Stimulated activated CD4-positive, alpha-beta T cell treated with anti-CD3 and anti-CD28 coated beads, Interleukin-1b, Interleukin-23, amount 100 ng/mL, for 48 hours (primary cell): ENCODE data around the gene MAP3K10.
"Not testable (repeated sequence)": the region's sequence is repeated elsewhere in the genome, so short reads cannot be mapped to it uniquely, and the experiment has no call there.

Experiments
- DNase-seq: peaks from one replicate; pipeline ENCODE4 v3.0.0-alpha.2; 2020

The MAP3K10 gene

GRCh38 chr19:40217934-40218890 is 27.0 kb downstream of the MAP3K10 start, which contains the start of gene TTC9B:
Gene TTC9B (minus strand): TSS chr19:40218384. CDS start chr19:40218381, 3 bp downstream.
- peak; percentile 31 for DNase-seq

DNA sequence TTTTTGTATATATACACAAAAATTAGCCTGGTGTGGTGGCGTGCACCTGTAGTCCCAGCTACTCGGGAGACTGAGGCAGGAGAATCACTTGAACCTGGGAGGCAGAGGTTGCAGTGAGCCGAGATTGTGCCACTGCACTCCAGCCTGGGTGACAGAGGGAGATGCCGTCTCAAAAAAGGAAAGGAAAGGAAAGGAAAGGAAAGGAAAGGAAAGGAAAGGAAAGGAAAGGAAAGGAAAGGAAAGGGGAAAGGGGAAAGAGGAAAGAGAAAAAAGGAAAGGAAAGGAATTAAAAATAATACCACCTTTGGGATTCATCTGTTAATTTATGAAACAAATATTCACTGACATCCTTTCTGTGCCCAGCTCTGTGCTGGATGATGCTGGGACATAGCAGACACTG is 27.8 kb downstream of the MAP3K10 start:
- not testable (repeated sequence) for DNase-seq

DNA sequence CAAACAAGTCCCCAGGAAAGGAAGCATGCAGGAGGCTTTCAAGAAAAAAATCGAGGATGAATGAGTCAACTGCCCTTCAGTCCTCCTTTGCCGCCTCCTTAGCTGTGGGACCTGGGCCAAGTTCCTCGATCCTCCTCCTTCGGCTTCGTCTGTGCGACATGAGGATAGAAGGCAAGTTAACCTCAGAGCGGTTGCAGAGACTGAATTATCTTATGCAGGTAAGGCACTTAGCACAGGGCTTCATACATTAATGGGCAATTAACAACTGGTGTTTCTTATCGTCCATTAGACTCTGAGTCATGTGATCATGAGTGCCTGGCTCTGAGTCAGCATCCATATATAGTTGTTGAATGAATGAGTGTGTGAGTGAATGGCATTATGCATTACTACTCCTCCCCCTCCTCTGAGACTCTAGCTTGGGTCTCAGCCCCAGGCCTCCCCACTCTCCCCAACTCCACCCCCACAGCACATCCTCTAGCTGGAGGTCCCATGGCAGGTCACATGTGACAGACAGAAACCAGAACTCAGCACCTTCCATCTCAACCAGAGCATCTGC is 28.6 kb downstream of the MAP3K10 start:
- DNase-seq: no peak

- no peak for DNase-seq
Observed at GRCh38 chr19:40220674-40221073, 29.4 kb downstream of the MAP3K10 start.

- peak; percentile 77 for DNase-seq
Observed at GRCh38 chr19:40221858-40222619, 30.8 kb downstream of the MAP3K10 start.

DNA sequence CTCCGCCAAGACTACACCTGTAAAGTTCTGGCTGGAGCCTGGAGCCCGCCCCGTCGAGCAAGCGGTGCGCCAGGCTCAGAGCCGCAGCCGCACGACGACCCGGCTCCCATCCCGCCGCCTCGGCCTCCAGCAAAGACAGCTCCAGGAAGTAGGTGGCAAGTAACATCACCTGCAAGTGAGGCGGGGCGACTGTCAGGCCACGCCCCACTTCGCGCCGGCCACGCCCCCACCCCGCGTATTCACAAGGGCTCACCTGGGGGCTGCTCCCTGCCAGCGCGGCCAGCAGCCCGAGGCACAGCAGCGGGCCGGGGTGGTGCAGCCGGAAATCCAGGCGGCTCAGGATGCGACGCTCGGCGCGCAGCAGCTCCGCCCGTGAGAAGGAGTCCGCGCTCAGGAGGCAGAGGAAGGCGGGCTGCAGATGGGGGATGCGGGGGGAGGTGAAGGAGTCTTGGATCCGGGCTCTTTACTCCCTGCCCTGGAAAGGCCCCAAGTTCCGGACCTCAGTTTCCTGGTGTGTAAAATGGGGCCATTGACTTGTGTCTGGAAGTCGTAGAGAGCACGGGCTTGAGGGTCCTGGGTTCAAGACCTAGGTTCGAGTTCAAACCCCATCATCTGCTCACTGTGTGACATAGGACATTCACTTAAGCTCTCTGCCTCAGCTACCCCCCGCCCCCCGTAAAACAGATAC is 32.1 kb downstream of the MAP3K10 start:
- DNase-seq: peak; percentile 33

- no peak for DNase-seq
Observed at GRCh38 chr19:40224342-40225150, 33.3 kb downstream of the MAP3K10 start.

GRCh38 chr19:40225440-40226305 is 34.4 kb downstream of the MAP3K10 start:
- no peak for DNase-seq

DNA sequence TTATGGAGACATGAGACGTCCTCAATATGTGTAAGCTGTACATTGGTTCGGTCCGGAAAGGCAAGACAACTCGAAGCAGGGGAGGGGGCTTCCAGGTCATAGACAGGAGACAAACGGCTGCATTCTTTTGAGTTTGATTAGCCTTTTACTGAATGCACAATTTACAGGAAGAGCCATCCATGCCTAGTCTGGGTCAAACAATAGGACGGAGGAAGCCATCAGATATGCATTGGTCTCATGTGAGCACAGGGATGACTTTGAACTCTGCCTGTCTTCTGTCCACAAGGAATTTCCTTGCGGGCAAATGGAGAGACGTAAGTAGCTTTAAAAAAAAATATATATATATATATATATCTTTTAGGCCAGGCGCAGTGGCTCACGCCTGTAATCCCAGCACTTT is 37.1 kb downstream of the MAP3K10 start:
- no peak for DNase-seq

GRCh38 chr19:40228863-40229262 is 37.6 kb downstream of the MAP3K10 start:
- DNase-seq: no peak

- DNase-seq: peak; percentile 47
Observed at GRCh38 chr19:40229484-40229883, 38.3 kb downstream of the MAP3K10 start.

- DNase-seq: no peak
Observed at GRCh38 chr19:40229926-40230417, 38.7 kb downstream of the MAP3K10 start.

- no peak for DNase-seq
Observed at GRCh38 chr19:40231057-40231456, 39.8 kb downstream of the MAP3K10 start.

GRCh38 chr19:40231544-40232424 is 40.6 kb downstream of the MAP3K10 start:
- DNase-seq: no peak

DNA sequence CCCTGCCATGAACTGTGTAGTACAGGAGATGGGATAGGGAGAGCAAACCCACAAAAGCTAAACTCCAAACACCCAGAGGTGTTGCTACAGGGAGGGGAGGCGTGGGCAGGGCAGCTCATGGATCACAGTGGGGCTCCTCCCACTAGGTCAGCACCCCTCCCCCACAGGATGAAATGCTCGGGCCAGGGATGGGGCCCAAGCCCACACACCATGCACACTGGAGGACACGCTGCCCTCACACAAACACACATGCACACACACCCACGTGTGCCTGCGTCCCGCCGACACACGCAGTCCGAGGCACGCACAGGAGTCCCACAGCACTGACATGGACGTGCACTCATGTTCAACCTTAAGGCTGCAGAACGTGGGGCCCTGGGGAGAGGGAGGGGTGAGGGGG is 41.3 kb downstream of the MAP3K10 start:
- no peak for DNase-seq

- no peak for DNase-seq
Observed at GRCh38 chr19:40232949-40233810, 42.0 kb downstream of the MAP3K10 start.

DNA sequence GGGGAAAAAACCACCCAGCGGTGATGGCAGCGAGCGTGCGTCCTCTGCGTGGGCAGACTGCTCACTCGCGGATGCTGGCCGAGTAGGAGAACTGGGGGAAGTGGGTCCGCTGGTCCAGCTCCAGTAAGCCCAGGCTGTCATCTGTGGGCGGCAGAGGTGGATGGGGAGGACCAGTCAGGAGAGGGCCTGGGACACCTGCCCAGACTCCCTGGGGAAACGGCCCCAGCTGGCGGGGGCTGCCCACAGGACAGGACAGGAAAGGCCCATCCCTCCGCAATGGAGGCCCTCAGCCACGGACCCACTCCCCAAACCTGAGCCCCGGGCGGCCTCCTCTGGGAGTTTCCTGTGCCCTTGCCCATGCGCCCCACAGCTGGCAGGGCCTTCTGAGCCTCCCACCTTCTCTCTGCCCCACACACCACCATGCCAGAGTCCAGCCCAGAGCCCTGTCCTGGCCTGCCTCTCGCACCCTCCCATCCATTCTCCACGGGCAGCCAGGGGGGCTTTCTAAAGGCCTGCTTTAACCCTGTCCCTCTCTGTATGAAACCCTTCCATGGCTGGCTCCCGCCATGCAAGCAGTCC is 42.7 kb downstream of the MAP3K10 start:
- no peak for DNase-seq
